Dedifferentiated amniotic fluid mesenchymal stem cell (primary cell): ENCODE results near the gene LRIG2.

ENCODE experiments used
- DNase-seq: peaks from one replicate; pipeline ENCODE4 v3.0.0-alpha.2; 2016; ENCODE audit errors: extremely low spot score

The LRIG2 gene

DNA sequence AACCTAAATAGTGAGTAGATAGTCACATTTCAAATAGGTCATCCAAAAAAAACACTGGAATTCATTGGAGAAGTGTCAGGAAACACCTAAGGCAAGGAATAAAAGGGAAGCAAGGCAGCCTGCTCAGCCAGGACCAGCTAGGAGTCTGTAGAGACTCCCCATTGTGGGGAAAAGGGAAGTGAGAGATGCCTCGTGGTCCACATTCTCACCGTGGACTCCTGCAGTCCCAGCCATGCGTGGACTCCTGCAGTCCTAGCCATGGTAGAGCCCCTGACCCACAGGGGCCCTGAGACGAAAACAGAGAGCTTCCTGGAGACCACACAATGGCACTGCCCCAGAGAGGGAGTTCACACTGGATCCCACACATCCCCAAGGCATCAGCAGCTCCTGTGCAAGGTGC lies 97.5 kb downstream of the LRIG2 start:
- DNase-seq, result no peak

DNA sequence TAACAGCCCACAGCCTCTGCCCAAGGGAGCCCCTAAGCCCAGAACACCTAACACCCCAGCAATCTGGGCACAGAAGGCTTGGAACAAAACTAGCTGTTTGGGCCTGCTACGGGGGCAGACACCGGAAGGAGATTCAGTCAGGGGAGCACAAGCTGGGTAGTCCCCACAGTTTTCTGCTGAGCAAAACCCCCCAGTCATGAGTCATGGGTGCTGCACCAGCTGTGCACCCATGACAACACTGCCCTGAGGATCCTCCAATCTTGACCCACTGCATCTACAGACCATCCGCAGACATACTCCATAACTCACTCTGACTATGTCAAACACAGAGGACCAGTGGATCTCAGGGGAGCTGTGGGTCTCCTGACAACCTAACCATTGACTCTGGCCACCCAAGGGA lies 105.1 kb downstream of the LRIG2 start:
- no peak for DNase-seq

DNA sequence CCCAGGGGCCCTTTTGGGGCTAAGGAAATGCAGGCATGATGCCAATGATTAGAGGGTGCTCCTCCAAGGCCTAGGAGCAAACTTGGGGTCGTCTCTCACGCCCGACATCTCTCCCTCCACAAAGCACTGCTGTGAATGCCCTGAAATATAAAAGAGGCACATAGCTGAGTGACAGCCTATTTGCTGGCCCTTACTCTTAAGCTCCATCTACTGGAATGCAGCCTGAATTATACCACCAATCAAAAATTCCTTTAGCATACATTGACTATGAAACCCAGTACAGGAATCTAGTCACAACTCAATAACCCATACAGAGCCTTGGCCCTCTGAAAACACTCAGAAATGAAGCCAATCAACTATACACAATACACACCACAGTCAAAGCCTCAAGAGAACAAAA lies 105.5 kb downstream of the LRIG2 start:
- no peak for DNase-seq
